ENCODE measurements around the gene KRTAP10-10.

- no peak for TF ChIP-seq GATA2 (CRISPR knock-in tag; IDR thresholded peaks at IDR 0.05)
- no peak for TF ChIP-seq CTCF (IDR thresholded peaks at IDR 0.05 in 2 of 3, conservative IDR thresholded peaks at IDR 0.05 in 1 of 3; ENCODE audit: insufficient read depth in 2 of 3, low read depth in 1 of 3, low read length in 3 of 3)
- no peak for TF ChIP-seq ZEB2 (IDR thresholded peaks at IDR 0.05)
- TF ChIP-seq HCFC1 (IDR thresholded peaks at IDR 0.05; ENCODE audit: low read depth, low read length) = no peak
- no peak for TF ChIP-seq TAF1 (IDR thresholded peaks at IDR 0.05; ENCODE audit: control insufficient read depth, extremely low read depth, insufficient read depth, low read length, severe bottlenecking)
- TF ChIP-seq DACH1 (IDR thresholded peaks at IDR 0.05; ENCODE audit: partially characterized antibody) = no peak
- no peak for TF ChIP-seq EP300 (IDR thresholded peaks at IDR 0.05; ENCODE audit: low read length)
- TF ChIP-seq CREB3L1 (IDR thresholded peaks at IDR 0.05; ENCODE audit: borderline replicate concordance, low read depth) = no peak
- no peak for TF ChIP-seq POLR2A (conservative IDR thresholded peaks at IDR 0.05)
- TF ChIP-seq ZNF354B (CRISPR knock-in tag; IDR thresholded peaks at IDR 0.05) = no peak
- TF ChIP-seq EGR1 (conservative IDR thresholded peaks at IDR 0.05) = no peak
These were observed 22.2 kb upstream of the KRTAP10-10 start for GRCh38 chr21:44614961-44615391.

Data from K562 (cell line).